ENCODE data around the gene HDAC3.

The HDAC3 gene

GRCh38 chr5:141680178-141680577 is 43.5 kb upstream of the HDAC3 start:
- H3K27ac ChIP-seq = no peak overlapping the region
- TF ChIP-seq CTCF (IDR thresholded peaks at IDR 0.05) = no peak
- TF ChIP-seq ZFX (IDR thresholded peaks at IDR 0.05; ENCODE audit: borderline replicate concordance) = no peak

GRCh38 chr5:141677415-141677814 is 40.8 kb upstream of the HDAC3 start:
- H3K27ac ChIP-seq = no peak overlapping the region
- TF ChIP-seq CTCF (IDR thresholded peaks at IDR 0.05) (no peak), ZFX (IDR thresholded peaks at IDR 0.05; ENCODE audit: borderline replicate concordance) (no peak)

- TF ChIP-seq ZFX (IDR thresholded peaks at IDR 0.05; ENCODE audit: borderline replicate concordance) (no peak), CTCF (IDR thresholded peaks at IDR 0.05) (no peak)
- H3K27ac ChIP-seq = no peak overlapping the region
Measured at GRCh38 chr5:141675672-141676071, 39.0 kb upstream of the HDAC3 start.

GRCh38 chr5:141674747-141675146 is 38.1 kb upstream of the HDAC3 start:
- TF ChIP-seq CTCF (IDR thresholded peaks at IDR 0.05) (no peak), ZFX (IDR thresholded peaks at IDR 0.05; ENCODE audit: borderline replicate concordance) (no peak)
- H3K27ac ChIP-seq = no peak overlapping the region

- H3K27ac ChIP-seq = no peak overlapping the region
- no peak for TF ChIP-seq CTCF (IDR thresholded peaks at IDR 0.05)
Measured at GRCh38 chr5:141672841-141673813, 36.5 kb upstream of the HDAC3 start.

GRCh38 chr5:141672071-141672840 is 35.6 kb upstream of the HDAC3 start:
- no peak overlapping the region for H3K27ac ChIP-seq
- TF ChIP-seq CTCF (IDR thresholded peaks at IDR 0.05) (no peak), ZFX (IDR thresholded peaks at IDR 0.05; ENCODE audit: borderline replicate concordance) (no peak)

GRCh38 chr5:141669520-141669919 is 32.9 kb upstream of the HDAC3 start:
- no peak overlapping the region for H3K27ac ChIP-seq
- TF ChIP-seq CTCF (IDR thresholded peaks at IDR 0.05) (peak; percentile 28; the same call in 1 of the 2 replicates), ZFX (IDR thresholded peaks at IDR 0.05; ENCODE audit: borderline replicate concordance) (no peak)
